IPS-20b (cell line): ENCODE measurements around the gene PAFAH1B1.
A peak's percentile ranks its signal among the peaks of the same experiment; 100 is the strongest.

Source experiments
- H3K27ac ChIP-seq: one replicate; pipeline ENCODE4 v1.5.1; 2013; ENCODE audit warnings: low read length
- H3K27me3 ChIP-seq: 2 replicates; pipeline ENCODE4 v1.6.1; 2013; ENCODE audit warnings: mild to moderate bottlenecking, low read length, inconsistent platforms; ENCODE audit not compliant: insufficient read depth
- H3K36me3 ChIP-seq: 2 replicates; pipeline ENCODE4 v1.6.1; 2013; ENCODE audit warnings: low read depth, mild to moderate bottlenecking, inconsistent platforms, low read length, moderate library complexity; ENCODE audit not compliant: insufficient read depth
- H3K4me1 ChIP-seq: 2 replicates; pipeline ENCODE4 v1.6.1; 2013; ENCODE audit warnings: mild to moderate bottlenecking, control low read depth, inconsistent platforms, low read length, moderate library complexity; ENCODE audit not compliant: insufficient read depth
- H3K4me3 ChIP-seq: 2 replicates; pipeline ENCODE4 v1.5.1; 2013; ENCODE audit warnings: mild to moderate bottlenecking, low read length, inconsistent platforms
- H3K9ac ChIP-seq: 2 replicates; pipeline ENCODE4 v1.6.1; 2013; ENCODE audit warnings: low read depth, mild to moderate bottlenecking, inconsistent platforms, low read length, moderate library complexity
- H3K9me3 ChIP-seq: 2 replicates; pipeline ENCODE4 v1.6.1; 2013; ENCODE audit warnings: mild to moderate bottlenecking, low read depth, low read length, inconsistent platforms; ENCODE audit not compliant: insufficient read depth

PAFAH1B1 gene

GRCh38 chr17:2709183-2709661 lies 115.8 kb downstream of the PAFAH1B1 start:
- Histone ChIP-seq H3K9ac (no peak overlapping the region), H3K4me3 (no peak overlapping the region), H3K27ac (no peak overlapping the region), H3K4me1 (peaks cover 20% of the 10 kb centered on the region), H3K36me3 (no peaks in the 10 kb centered on the region), H3K9me3 (no peaks in the 10 kb centered on the region), H3K27me3 (peaks cover 25% of the 10 kb centered on the region)

- H3K27me3 ChIP-seq: peaks cover 25% of the 10 kb centered on the region
- H3K36me3 ChIP-seq: no peaks in the 10 kb centered on the region
- no peak overlapping the region for H3K27ac ChIP-seq
- H3K4me3 ChIP-seq: peak overlapping the region; percentile 77
- peak overlapping the region; percentile 76; the same call in 1 of the 2 replicates for H3K9ac ChIP-seq
- peaks cover 20% of the 10 kb centered on the region for H3K4me1 ChIP-seq
- H3K9me3 ChIP-seq: no peaks in the 10 kb centered on the region
Measured at GRCh38 chr17:2710071-2710802, 116.8 kb downstream of the PAFAH1B1 start.

- Histone ChIP-seq H3K4me1 (peaks cover 20% of the 10 kb centered on the region), H3K9me3 (no peaks in the 10 kb centered on the region), H3K36me3 (no peaks in the 10 kb centered on the region), H3K4me3 (peak overlapping the region; percentile 77), H3K9ac (peak overlapping the region; percentile 76; the same call in 1 of the 2 replicates), H3K27ac (no peak overlapping the region), H3K27me3 (peaks cover 25% of the 10 kb centered on the region)
Measured at GRCh38 chr17:2710803-2711607, 117.6 kb downstream of the PAFAH1B1 start.

- Histone ChIP-seq H3K36me3 (no peaks in the 10 kb centered on the region), H3K27me3 (peaks cover 25% of the 10 kb centered on the region), H3K9me3 (no peaks in the 10 kb centered on the region), H3K27ac (no peak within 1 kb of the TSS), H3K4me3 (peak within 1 kb of the TSS; percentile 77), H3K9ac (peak within 1 kb of the TSS; percentile 76; the same call in 1 of the 2 replicates), H3K4me1 (peaks cover 20% of the 10 kb centered on the region)
Measured at GRCh38 chr17:2711608-2712299, 118.3 kb downstream of the PAFAH1B1 start, which contains the start of gene CLUH. TSS of gene CLUH (minus strand) at chr17:2711764. CDS start at chr17:2711661, 103 bp downstream.

- Histone ChIP-seq H3K27ac (no peak overlapping the region), H3K27me3 (peaks cover 25% of the 10 kb centered on the region), H3K9ac (peak overlapping the region; percentile 51; the same call in 1 of the 2 replicates), H3K9me3 (no peaks in the 10 kb centered on the region), H3K4me1 (peaks cover 20% of the 10 kb centered on the region), H3K36me3 (no peaks in the 10 kb centered on the region), H3K4me3 (peak overlapping the region; percentile 77)
Measured at GRCh38 chr17:2712300-2713043, 119.0 kb downstream of the PAFAH1B1 start.

- no peaks in the 10 kb centered on the region for H3K36me3 ChIP-seq
- H3K27ac ChIP-seq: no peak overlapping the region
- H3K4me3 ChIP-seq: no peak overlapping the region
- peaks cover 13% of the 10 kb centered on the region for H3K4me1 ChIP-seq
- no peak overlapping the region for H3K9ac ChIP-seq
- no peaks in the 10 kb centered on the region for H3K9me3 ChIP-seq
- peaks cover 25% of the 10 kb centered on the region for H3K27me3 ChIP-seq
Measured at GRCh38 chr17:2713881-2714280, 120.4 kb downstream of the PAFAH1B1 start.

GRCh38 chr17:2716649-2717048 lies 123.2 kb downstream of the PAFAH1B1 start:
- Histone ChIP-seq H3K27ac (no peak overlapping the region), H3K9me3 (no peaks in the 10 kb centered on the region), H3K4me3 (no peak overlapping the region), H3K9ac (no peak overlapping the region), H3K36me3 (no peaks in the 10 kb centered on the region), H3K4me1 (peaks cover 14% of the 10 kb centered on the region; the same call in 1 of the 2 replicates), H3K27me3 (peaks cover 17% of the 10 kb centered on the region)

- Histone ChIP-seq H3K36me3 (no peaks in the 10 kb centered on the region), H3K4me3 (no peak overlapping the region), H3K27me3 (peaks cover 17% of the 10 kb centered on the region), H3K27ac (no peak overlapping the region), H3K9me3 (no peaks in the 10 kb centered on the region), H3K4me1 (peaks cover 8% of the 10 kb centered on the region; the same call in 1 of the 2 replicates), H3K9ac (no peak overlapping the region)
Measured at GRCh38 chr17:2718150-2718938, 124.9 kb downstream of the PAFAH1B1 start.

- no peaks in the 10 kb centered on the region for H3K9me3 ChIP-seq
- H3K9ac ChIP-seq: no peak overlapping the region; the same call in 1 of the 2 replicates
- no peaks in the 10 kb centered on the region for H3K36me3 ChIP-seq
- H3K4me3 ChIP-seq: no peak overlapping the region
- peaks cover 8% of the 10 kb centered on the region; the same call in 1 of the 2 replicates for H3K4me1 ChIP-seq
- H3K27ac ChIP-seq: no peak overlapping the region
- H3K27me3 ChIP-seq: peaks cover 22% of the 10 kb centered on the region
Measured at GRCh38 chr17:2719861-2720260, 126.4 kb downstream of the PAFAH1B1 start.

GRCh38 chr17:2721603-2722002 lies 128.1 kb downstream of the PAFAH1B1 start:
- Histone ChIP-seq H3K36me3 (no peaks in the 10 kb centered on the region), H3K4me3 (no peak overlapping the region), H3K9ac (no peak overlapping the region), H3K27me3 (peaks cover 32% of the 10 kb centered on the region), H3K27ac (no peak overlapping the region), H3K4me1 (peaks cover 8% of the 10 kb centered on the region; the same call in 1 of the 2 replicates), H3K9me3 (no peaks in the 10 kb centered on the region)
